HepG2 (cell line): ENCODE measurements around the gene ZNF771. TPM values are rescaled to one million over a fixed set of nuclear protein-coding genes. Genes with fewer than 3 reads are reported as not detected.

Experiments
- GTF3A ChIP-seq: sonication (generic); formaldehyde crosslinking; conservative IDR thresholded peaks from 2 replicates; pipeline ENCODE4 v1.4.0; 2020; ENCODE audit warnings: mild to moderate bottlenecking, missing genetic modification reagents
- HDAC2 ChIP-seq: sonication (generic); formaldehyde crosslinking; IDR thresholded peaks from 2 replicates; pipeline ENCODE4 v1.4.0; 2020; ENCODE audit warnings: missing genetic modification reagents
- JUNB ChIP-seq: sonication (generic); formaldehyde crosslinking; IDR thresholded peaks from 2 replicates; pipeline ENCODE4 v1.8.0; 2022; ENCODE audit warnings: missing genetic modification reagents, mild to moderate bottlenecking, borderline replicate concordance
- KDM5B ChIP-seq: sonication (generic); formaldehyde crosslinking; IDR thresholded peaks from 2 replicates; pipeline ENCODE4 v1.4.0; 2020; ENCODE audit warnings: missing genetic modification reagents, mild to moderate bottlenecking, borderline replicate concordance
- MAFK ChIP-seq, 2 experiments: IDR thresholded peaks in 1 of 2; conservative IDR thresholded peaks in 1 of 2; 2 replicates each; pipeline ENCODE4 v1.6.1; 2011; ENCODE audit warnings: improper control_type of control experiment in 2 of 2, low read length in 2 of 2
- MLLT10 ChIP-seq: sonication (generic); formaldehyde crosslinking; IDR thresholded peaks from 2 replicates; pipeline ENCODE4 v1.4.0; 2020; ENCODE audit warnings: missing genetic modification reagents
- MTA3 ChIP-seq: sonication (generic); formaldehyde crosslinking; IDR thresholded peaks from 2 replicates; pipeline ENCODE4 v1.4.0; 2020; ENCODE audit warnings: missing genetic modification reagents
- NFKB2 ChIP-seq: sonication (generic); formaldehyde crosslinking; IDR thresholded peaks from 2 replicates; pipeline ENCODE4 v1.4.0; 2020; ENCODE audit warnings: missing genetic modification reagents, borderline replicate concordance
- NFRKB ChIP-seq: fragments of 450-650 bp; IDR thresholded peaks from 2 replicates; pipeline ENCODE4 v1.6.1; 2017
- ZFP36 ChIP-seq: fragments of 150-350 bp; IDR thresholded peaks from 2 replicates; pipeline ENCODE4 v1.6.1; 2018; ENCODE audit warnings: borderline replicate concordance, low read length, low read depth; ENCODE audit not compliant: partially characterized antibody
- ZFP36L1 ChIP-seq: sonication (generic); formaldehyde crosslinking; IDR thresholded peaks from 2 replicates; pipeline ENCODE4 v1.8.0; 2022; ENCODE audit warnings: mild to moderate bottlenecking, missing genetic modification reagents, moderate library complexity
- ZNF235 ChIP-seq: sonication (generic); formaldehyde crosslinking; IDR thresholded peaks from 2 replicates; pipeline ENCODE4 v1.8.1; 2023; ENCODE audit warnings: mild to moderate bottlenecking, missing genetic modification reagents, borderline replicate concordance
- ZNF264 ChIP-seq: sonication (generic); formaldehyde crosslinking; IDR thresholded peaks from 2 replicates; pipeline ENCODE4 v1.4.0; 2020; ENCODE audit warnings: missing genetic modification reagents
- ZNF276 ChIP-seq: sonication (generic); formaldehyde crosslinking; IDR thresholded peaks from 2 replicates; pipeline ENCODE4 v1.4.0; 2020; ENCODE audit warnings: mild to moderate bottlenecking, low read depth, missing genetic modification reagents
- ZNF337 ChIP-seq: sonication (generic); formaldehyde crosslinking; IDR thresholded peaks from 2 replicates; pipeline ENCODE4 v1.5.1; 2020; ENCODE audit warnings: missing genetic modification reagents, low read depth, mild to moderate bottlenecking, borderline replicate concordance
- ZNF350 ChIP-seq: sonication (generic); formaldehyde crosslinking; IDR thresholded peaks from 2 replicates; pipeline ENCODE4 v1.4.0; 2020; ENCODE audit warnings: mild to moderate bottlenecking, low read depth, missing genetic modification reagents, borderline replicate concordance
- ZNF451 ChIP-seq: sonication (generic); formaldehyde crosslinking; IDR thresholded peaks from 2 replicates; pipeline ENCODE4 v1.5.0; 2020; ENCODE audit warnings: mild to moderate bottlenecking, missing genetic modification reagents
- ZNF788 ChIP-seq: sonication (generic); formaldehyde crosslinking; IDR thresholded peaks from 2 replicates; pipeline ENCODE4 v1.5.0; 2020; ENCODE audit warnings: mild to moderate bottlenecking, missing genetic modification reagents, borderline replicate concordance
- ZNF839 ChIP-seq: sonication (generic); formaldehyde crosslinking; IDR thresholded peaks from 2 replicates; pipeline ENCODE4 v1.4.0; 2020; ENCODE audit warnings: missing genetic modification reagents, mild to moderate bottlenecking, borderline replicate concordance
- polyA plus RNA-seq, 8 experiments: library from polyadenylated mRNA; depleted of rRNA in 3 of 8; stranded (reverse) in 7 of 8; unstranded in 1 of 8; fragments of >200 nt; fragmentation: Illumina TruSeq in 4 of 8; extraction: Trizol in 4 of 8; gene quantifications; 2 replicates each; pipeline versions ENCODE4 v1.2.1 to v1.2.3, GENCODE V29; 2011 to 2016; ENCODE audit warnings: low read depth in 4 of 8, missing spikeins in 1 of 8, mixed read lengths in 1 of 8; ENCODE audit not compliant: insufficient read depth in 1 of 8
- total RNA-seq, 5 experiments: library from RNA; depleted of rRNA; stranded (reverse); fragments of >200 nt; fragmentation: Illumina TruSeq; extraction: Trizol; gene quantifications; 2 replicates each; pipeline ENCODE4 v1.2.3, GENCODE V29; 2016; ENCODE audit warnings: low read depth in 1 of 5
- TF ChIP-seq, protein P1 (sequence below): sonication (generic); formaldehyde crosslinking; IDR thresholded peaks from 2 replicates; pipeline ENCODE4 v1.5.0; 2020; ENCODE audit warnings: mild to moderate bottlenecking, missing genetic modification reagents, borderline replicate concordance
- TF ChIP-seq, protein P2 (sequence below): IDR thresholded peaks from 2 replicates; pipeline ENCODE4 v1.6.1; 2016; ENCODE audit warnings: low read depth, borderline replicate concordance
- TF ChIP-seq, protein P3 (sequence below): sonication (generic); formaldehyde crosslinking; IDR thresholded peaks from 2 replicates; pipeline ENCODE4 v1.8.1; 2022; ENCODE audit warnings: mild to moderate bottlenecking, missing genetic modification reagents

Gene ZNF771
- total and polyA plus RNA-seq, 2 of the 13 experiments (the other 11 are each of a cell fraction or from before 2014, with no cell fraction given): 5.0 to 11.8 TPM

DNA sequence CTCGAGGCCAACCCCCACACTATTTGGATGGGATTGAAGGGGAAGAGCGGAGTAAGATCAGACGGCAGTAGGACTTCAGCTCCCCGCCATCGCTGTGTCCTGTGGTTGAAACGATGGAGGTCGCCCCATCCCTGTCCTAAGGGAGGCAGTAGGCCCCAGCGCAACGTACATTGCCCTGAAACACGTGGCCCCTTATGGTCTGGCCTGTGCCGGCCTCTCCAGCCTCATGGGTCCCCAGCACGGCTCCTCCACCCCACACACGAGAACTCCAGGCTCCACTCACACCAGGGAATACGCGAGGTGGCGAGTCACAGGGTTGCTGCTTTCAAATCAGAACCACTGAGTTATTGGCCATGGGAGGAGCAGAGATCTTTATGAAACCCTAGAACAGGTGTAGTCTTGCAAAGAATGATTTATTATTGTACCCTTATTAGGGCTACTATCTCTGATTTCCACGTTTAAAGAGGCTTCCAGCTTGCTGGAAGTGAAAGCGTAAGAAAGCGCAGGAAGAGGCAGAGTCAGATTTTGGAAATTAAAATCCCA is 23.1 kb downstream of the ZNF771 start (continued):
- TF ChIP-seq ZNF276: peak; percentile 75; the same call in 1 of the 2 replicates
- TF ChIP-seq, protein P1, sequence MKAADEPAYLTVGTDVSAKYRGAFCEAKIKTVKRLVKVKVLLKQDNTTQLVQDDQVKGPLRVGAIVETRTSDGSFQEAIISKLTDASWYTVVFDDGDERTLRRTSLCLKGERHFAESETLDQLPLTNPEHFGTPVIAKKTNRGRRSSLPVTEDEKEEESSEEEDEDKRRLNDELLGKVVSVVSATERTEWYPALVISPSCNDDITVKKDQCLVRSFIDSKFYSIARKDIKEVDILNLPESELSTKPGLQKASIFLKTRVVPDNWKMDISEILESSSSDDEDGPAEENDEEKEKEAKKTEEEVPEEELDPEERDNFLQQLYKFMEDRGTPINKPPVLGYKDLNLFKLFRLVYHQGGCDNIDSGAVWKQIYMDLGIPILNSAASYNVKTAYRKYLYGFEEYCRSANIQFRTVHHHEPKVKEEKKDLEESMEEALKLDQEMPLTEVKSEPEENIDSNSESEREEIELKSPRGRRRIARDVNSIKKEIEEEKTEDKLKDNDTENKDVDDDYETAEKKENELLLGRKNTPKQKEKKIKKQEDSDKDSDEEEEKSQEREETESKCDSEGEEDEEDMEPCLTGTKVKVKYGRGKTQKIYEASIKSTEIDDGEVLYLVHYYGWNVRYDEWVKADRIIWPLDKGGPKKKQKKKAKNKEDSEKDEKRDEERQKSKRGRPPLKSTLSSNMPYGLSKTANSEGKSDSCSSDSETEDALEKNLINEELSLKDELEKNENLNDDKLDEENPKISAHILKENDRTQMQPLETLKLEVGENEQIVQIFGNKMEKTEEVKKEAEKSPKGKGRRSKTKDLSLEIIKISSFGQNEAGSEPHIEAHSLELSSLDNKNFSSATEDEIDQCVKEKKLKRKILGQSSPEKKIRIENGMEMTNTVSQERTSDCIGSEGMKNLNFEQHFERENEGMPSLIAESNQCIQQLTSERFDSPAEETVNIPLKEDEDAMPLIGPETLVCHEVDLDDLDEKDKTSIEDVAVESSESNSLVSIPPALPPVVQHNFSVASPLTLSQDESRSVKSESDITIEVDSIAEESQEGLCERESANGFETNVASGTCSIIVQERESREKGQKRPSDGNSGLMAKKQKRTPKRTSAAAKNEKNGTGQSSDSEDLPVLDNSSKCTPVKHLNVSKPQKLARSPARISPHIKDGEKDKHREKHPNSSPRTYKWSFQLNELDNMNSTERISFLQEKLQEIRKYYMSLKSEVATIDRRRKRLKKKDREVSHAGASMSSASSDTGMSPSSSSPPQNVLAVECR (CRISPR knock-in tag): peak; percentile 4; the same call in 1 of the 2 replicates
- TF ChIP-seq, protein P2, sequence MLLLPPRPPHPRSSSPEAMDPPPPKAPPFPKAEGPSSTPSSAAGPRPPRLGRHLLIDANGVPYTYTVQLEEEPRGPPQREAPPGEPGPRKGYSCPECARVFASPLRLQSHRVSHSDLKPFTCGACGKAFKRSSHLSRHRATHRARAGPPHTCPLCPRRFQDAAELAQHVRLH (CRISPR knock-in tag): no peak; the same call in 1 of the 2 replicates
- TF ChIP-seq MTA3 (CRISPR knock-in tag): no peak
- peak; percentile 89 for TF ChIP-seq ZNF788 (CRISPR knock-in tag)
- TF ChIP-seq ZNF839: peak; percentile 90; the same call in 1 of the 2 replicates
- TF ChIP-seq NFRKB: no peak
- no peak for TF ChIP-seq ZFP36
- TF ChIP-seq ZNF350 (CRISPR knock-in tag): peak; percentile 63; the same call in 1 of the 2 replicates
- TF ChIP-seq MLLT10 (CRISPR knock-in tag): no peak
- no peak; the same call in 1 of the 2 replicates for TF ChIP-seq ZNF337
- peak; percentile 87; the same call in 1 of the 2 replicates for TF ChIP-seq ZNF264 (CRISPR knock-in tag)
- TF ChIP-seq GTF3A (CRISPR knock-in tag): no peak
- peak; percentile 72 for TF ChIP-seq KDM5B (CRISPR knock-in tag)
- TF ChIP-seq, protein P3, sequence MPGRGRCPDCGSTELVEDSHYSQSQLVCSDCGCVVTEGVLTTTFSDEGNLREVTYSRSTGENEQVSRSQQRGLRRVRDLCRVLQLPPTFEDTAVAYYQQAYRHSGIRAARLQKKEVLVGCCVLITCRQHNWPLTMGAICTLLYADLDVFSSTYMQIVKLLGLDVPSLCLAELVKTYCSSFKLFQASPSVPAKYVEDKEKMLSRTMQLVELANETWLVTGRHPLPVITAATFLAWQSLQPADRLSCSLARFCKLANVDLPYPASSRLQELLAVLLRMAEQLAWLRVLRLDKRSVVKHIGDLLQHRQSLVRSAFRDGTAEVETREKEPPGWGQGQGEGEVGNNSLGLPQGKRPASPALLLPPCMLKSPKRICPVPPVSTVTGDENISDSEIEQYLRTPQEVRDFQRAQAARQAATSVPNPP (CRISPR knock-in tag): no peak; the same call in 1 of the 2 replicates
- TF ChIP-seq ZFP36L1 (CRISPR knock-in tag): peak; percentile 78; the same call in 1 of the 2 replicates
- TF ChIP-seq ZNF451 (CRISPR knock-in tag): no peak
- no peak for TF ChIP-seq MAFK (conservative IDR thresholded peaks at IDR 0.05 in 1 of 2, IDR thresholded peaks at IDR 0.05 in 1 of 2; ENCODE audit: low read length in 2 of 2)
- TF ChIP-seq HDAC2: peak; percentile 45; the same call in 1 of the 2 replicates
- TF ChIP-seq ZNF235 (CRISPR knock-in tag): no peak
- no peak for TF ChIP-seq JUNB (CRISPR knock-in tag)
- peak; percentile 96; the same call in 1 of the 2 replicates for TF ChIP-seq NFKB2 (CRISPR knock-in tag)
